NK-92 treated with Interleukin-12 subunit alpha and Interleukin-12 subunit beta, amount 100 ng/mL, for 24 hours (cell line): ENCODE data around the gene RAB44.
A peak's percentile ranks its signal among the peaks of the same experiment; 100 is the strongest.

Experiments
- DNase-seq: peaks from one replicate; lab custom pipeline; 2025; lab: John Stamatoyannopoulos, UW

The RAB44 gene

DNA sequence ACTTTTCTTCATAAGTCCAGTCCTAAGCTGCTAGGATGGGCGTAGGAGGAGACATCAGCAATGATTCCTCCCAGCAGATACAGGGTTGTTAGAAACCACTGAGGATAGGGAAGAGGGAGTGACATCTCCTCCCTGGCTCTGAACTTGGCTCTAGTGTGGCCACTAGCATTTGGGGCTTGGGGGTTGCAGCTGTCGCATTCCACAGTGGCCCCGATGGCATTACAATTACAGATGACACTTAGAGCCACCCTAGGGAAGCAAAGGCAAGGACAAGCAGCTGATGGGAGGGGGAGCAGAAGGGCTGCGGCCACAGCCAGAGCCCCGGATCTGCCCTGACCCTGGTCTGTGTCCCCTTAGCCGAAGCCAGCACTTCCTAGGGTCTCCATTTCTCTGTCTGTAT lies 28.6 kb upstream of the RAB44 start:
- no peak for DNase-seq

DNA sequence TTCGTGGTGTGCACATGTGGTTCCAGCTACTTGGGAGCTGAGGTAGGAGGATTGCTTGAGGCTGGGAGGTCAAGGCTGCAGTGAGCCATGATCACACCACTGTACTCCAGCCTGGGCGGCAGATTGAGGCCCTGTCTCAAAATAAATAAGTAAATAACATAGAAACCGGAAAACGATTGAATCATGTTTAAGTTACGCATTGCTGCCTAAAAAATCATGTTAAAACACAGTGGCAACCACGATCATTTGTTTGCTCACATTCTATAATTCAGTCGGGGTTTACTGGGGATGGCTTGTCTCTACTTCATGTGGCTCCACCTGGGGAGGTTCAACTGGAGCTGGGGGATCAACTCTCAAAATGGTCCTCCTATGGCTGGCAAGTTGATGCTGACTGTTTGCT lies 27.4 kb upstream of the RAB44 start:
- no peak for DNase-seq

GRCh38 chr6:36671687-36672375 lies 25.8 kb upstream of the RAB44 start:
- DNase-seq, result no peak

DNA sequence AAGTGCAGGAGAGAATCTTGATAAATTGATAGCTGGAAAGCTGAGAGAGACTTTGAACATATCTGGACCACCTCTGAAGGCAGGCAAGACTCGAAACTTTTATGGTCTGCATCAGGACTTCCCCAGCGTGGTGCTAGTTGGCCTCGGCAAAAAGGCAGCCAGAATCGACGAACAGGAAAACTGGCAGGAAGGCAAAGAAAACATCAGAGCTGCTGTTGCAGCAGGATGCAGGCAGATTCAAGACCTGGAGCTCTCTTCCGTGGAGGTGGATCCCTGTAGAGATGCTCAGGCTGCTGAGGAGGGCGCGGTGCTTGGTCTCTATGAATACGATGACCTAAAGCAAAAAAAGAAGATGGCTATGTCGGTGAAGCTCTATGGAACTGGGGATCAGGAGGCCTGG lies 23.7 kb upstream of the RAB44 start:
- DNase-seq, result no peak

DNA sequence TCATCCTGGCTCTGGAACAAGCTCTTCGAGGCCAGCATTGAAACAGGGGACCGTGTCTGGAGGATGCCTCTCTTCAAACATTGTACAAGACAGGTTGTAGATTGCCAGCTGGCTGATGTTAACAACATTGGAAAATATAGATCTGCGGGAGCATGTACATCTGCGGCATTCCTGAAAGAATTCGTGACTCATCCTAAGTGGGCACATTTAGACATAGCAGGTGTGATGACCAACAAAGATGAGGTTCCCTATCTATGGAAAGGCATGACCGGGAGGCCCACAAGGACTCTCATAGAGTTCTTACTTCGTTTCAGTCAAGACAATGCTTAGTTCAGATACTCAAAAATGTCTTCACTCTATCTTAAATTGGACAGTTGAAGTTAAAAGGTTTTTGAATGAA lies 22.7 kb upstream of the RAB44 start:
- DNase-seq, result no peak

- no peak for DNase-seq
Observed at GRCh38 chr6:36676141-36677058, 21.2 kb upstream of the RAB44 start.

GRCh38 chr6:36677059-36677749 lies 20.4 kb upstream of the RAB44 start:
- DNase-seq, result no peak

GRCh38 chr6:36677753-36678487 lies 19.7 kb upstream of the RAB44 start:
- DNase-seq, result no peak

GRCh38 chr6:36678488-36679042 lies 19.1 kb upstream of the RAB44 start, which contains the start of gene CDKN1A:
Gene CDKN1A (plus strand): TSS chr6:36678714. CDS start chr6:36684102, 5,388 bp downstream.
- DNase-seq, result no peak

DNA sequence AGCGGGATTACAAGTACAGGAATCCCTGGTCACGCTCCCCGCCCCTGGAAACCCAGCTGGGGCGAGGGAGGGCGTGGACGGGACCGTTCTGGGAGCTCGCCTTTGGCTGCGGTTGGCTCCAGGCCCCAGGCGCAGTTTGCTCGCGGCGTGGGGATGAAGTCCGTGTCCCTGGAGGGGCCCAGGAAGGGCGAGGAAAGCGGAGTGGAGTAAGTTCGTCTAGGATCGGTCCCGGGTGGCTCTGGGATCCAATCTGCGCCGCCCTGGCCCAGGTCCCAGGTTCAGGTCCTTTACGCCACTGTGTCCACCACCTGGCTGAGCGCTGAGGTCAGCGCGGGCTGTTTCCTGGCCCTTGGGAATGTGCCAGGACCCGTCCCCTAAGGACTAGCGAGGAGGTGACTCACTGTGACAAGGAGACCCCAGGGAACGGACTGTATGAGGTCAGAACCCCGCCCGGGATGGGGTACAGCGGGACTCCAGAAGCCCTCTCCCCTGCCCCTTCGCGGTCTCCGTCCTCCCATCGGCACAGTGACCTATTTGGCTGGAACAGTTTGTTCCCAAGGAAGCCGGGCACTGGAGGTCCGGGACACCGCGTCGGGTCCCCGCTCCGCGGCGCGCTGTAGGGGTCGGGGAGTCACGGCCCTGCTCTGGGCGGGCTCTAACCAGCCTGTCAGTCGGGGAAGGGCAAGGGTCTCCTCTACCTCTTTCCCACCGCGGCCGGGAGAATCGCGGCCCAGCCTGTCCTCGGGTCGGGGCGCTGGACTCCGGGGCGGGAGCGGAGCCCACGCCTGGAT lies 18.4 kb upstream of the RAB44 start:
- DNase-seq, result no peak

DNA sequence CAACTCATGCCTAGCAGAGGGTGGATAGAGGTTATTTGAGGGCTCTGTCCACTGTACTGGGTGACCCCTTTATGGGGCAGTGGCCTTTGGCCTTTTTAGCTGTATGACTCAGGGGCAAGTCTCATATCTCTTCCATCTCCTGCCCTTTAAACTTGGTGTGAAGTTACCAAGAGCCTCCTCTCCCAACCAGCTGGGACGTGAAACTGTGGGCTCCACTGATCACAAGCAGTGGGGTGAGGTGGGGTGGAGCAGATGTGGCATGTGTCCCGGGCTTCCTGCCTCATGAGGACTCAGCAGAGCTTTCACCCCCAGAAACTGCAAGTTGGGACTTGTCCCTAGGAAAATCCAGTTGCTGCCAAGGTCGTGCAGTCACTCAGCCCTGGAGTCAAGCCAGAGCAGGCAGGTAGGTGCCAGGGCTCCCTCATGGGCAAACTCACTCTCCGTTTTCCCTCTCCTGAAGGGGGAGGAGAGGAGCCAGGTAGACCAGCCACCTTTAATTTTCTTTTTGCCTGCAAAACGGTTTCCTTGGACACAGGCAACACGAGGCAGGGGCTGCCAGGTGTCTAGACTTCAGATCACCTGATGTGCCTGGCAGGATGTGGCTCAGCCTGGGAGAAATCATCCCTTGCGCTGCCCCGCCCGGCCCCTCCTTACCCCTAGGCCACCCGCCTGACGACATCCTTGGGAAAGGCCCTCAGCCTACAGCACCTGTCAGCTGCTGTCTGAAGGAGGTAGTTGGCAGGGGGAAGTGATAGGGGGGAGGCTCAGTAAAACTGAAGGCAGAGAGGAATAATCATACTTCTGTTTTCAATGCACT lies 15.1 kb upstream of the RAB44 start:
- DNase-seq, result peak; percentile 14

- no peak for DNase-seq
Observed at GRCh38 chr6:36683145-36683655, 14.4 kb upstream of the RAB44 start.

GRCh38 chr6:36683656-36684446 lies 13.8 kb upstream of the RAB44 start:
- no peak for DNase-seq

DNA sequence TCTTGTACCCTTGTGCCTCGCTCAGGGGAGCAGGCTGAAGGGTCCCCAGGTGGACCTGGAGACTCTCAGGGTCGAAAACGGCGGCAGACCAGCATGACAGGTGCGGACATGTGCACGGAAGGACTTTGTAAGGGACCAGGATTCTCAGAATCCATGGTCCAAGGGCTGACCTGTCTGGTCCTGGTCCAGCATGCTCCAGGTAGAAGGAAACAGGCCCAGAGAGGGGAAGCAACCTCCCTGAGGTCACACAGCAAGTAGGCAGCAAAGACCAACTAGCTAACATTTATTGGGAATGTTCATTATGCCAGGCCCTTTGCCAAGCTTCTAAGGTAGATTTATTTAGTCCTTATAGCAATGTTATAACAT lies 13.2 kb upstream of the RAB44 start:
- DNase-seq, result no peak

GRCh38 chr6:36685166-36685924 lies 12.3 kb upstream of the RAB44 start:
- DNase-seq, result no peak

GRCh38 chr6:36685926-36686667 lies 11.5 kb upstream of the RAB44 start:
- DNase-seq, result no peak
